ENCODE measurements around the gene C20orf204. TPM values are rescaled to one million over a fixed set of nuclear protein-coding genes. Genes with fewer than 3 reads are reported as not detected.

The C20orf204 gene
- total RNA-seq, 2 experiments from 2014 or later = 2.1 to 2.5 TPM

DNA sequence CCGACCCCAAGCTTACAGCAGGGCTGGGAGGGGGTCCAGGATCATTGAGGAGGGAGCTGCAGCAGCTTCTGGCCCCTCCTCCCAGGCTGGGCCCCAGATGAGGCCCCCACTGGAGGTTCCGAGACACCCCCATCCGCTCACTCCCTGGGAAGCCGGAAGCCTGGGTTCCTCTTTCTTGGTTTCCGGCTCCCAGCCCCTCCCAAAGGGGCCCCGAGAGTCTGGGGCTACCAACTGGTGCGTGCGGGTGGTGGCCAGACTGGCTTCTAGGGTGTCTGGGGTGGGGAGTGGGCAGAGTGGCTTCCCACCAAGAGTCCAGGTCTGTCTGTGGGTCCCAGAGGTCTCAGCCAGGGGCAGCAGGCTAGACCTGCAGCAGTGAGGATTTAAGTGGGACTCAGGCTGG, 41.1 kb downstream of the C20orf204 start:
- Mint-ChIP-seq H3K4me3 (peak overlapping the region; percentile 92), H3K9me3 (no peaks in the 10 kb centered on the region), H3K36me3 (peaks cover 5% of the 10 kb centered on the region), H3K4me1 (peaks cover 18% of the 10 kb centered on the region), H3K27ac (peak overlapping the region; percentile 83), H3K27me3 (peaks cover 8% of the 10 kb centered on the region)
- peak; percentile 62 for DNase-seq

DNA sequence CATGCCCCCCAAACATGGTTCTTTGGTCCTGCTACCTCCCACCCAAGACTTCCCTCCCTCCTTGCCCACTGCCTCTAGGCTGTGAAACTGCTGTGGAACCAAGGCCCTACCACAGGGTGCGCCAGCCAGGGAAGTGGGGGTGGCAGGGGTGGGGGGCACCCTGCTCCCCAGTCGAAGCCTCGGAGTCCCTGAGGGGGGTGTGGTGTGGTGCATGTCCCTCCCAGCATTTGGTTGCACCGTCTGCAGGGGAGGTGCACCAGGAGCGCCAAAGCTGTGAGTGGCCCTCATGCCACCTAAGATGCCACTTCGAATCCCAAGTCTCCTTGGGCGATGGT, 41.5 kb downstream of the C20orf204 start:
- Mint-ChIP-seq H3K27ac (peak overlapping the region; percentile 83), H3K4me3 (peak overlapping the region; percentile 92), H3K27me3 (peaks cover 12% of the 10 kb centered on the region), H3K36me3 (peaks cover 5% of the 10 kb centered on the region), H3K4me1 (peaks cover 21% of the 10 kb centered on the region), H3K9me3 (no peaks in the 10 kb centered on the region)
- no peak for DNase-seq

DNA sequence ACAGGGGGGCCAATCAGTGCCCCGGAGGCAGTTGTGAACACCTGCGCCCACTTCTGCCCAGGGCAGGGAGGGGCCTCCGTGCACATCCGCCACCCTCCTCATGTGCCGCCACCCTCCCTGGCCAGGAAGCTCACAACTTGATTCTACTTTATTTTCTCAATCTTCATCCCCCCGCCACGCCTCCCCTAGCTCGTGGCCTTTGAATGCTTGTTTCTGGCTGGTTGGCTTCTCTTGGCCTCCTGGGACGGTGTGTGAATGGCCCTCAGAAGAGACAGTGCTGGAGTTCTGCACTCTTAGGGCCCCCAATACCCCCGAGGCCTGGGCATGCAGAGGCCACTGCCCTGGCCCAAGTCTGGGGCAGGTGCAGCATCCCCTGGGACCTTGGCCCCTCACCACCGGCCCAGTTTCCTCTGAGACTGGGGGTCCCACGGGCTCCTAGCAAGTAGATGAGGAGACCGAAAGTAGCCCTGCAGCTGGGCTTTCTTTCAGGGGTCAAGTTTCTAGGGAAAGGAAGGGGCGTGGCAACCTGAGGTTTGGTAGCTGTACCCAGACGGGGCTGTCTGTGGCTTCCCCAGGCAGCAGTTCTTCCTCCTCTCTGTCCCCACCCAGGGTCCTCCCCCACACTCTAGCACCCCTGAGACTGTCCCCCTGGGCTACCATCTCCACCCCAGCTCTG, 42.0 kb downstream of the C20orf204 start:
- Mint-ChIP-seq H3K9me3 (no peaks in the 10 kb centered on the region), H3K4me3 (peak overlapping the region; percentile 92), H3K4me1 (peaks cover 24% of the 10 kb centered on the region), H3K36me3 (peaks cover 5% of the 10 kb centered on the region), H3K27ac (peak overlapping the region; percentile 83), H3K27me3 (peaks cover 16% of the 10 kb centered on the region)
- DNase-seq = peak; percentile 66

DNA sequence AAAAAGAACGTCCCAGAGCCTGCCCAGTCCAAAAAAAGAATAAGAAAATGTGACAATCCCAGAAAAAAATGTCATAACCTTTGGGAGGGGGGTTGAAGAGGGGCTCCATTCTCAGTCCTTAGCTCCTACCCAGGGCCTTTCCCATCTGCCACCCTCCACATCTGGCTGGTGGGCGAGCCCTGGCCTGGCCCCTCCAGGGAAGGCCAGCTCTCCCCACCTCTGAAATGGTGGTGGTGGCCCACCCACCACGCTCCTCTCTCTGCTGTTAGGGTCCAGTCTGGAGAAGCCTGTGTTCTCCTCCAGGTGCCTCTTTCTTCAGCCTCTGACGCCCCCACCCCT, 42.9 kb downstream of the C20orf204 start:
- H3K4me1 Mint-ChIP-seq = peaks cover 26% of the 10 kb centered on the region
- H3K36me3 Mint-ChIP-seq = peaks cover 5% of the 10 kb centered on the region
- DNase-seq = no peak
- H3K27ac Mint-ChIP-seq = peak overlapping the region; percentile 86
- H3K27me3 Mint-ChIP-seq = peaks cover 16% of the 10 kb centered on the region
- peak overlapping the region; percentile 92 for H3K4me3 Mint-ChIP-seq
- H3K9me3 Mint-ChIP-seq = no peaks in the 10 kb centered on the region

DNA sequence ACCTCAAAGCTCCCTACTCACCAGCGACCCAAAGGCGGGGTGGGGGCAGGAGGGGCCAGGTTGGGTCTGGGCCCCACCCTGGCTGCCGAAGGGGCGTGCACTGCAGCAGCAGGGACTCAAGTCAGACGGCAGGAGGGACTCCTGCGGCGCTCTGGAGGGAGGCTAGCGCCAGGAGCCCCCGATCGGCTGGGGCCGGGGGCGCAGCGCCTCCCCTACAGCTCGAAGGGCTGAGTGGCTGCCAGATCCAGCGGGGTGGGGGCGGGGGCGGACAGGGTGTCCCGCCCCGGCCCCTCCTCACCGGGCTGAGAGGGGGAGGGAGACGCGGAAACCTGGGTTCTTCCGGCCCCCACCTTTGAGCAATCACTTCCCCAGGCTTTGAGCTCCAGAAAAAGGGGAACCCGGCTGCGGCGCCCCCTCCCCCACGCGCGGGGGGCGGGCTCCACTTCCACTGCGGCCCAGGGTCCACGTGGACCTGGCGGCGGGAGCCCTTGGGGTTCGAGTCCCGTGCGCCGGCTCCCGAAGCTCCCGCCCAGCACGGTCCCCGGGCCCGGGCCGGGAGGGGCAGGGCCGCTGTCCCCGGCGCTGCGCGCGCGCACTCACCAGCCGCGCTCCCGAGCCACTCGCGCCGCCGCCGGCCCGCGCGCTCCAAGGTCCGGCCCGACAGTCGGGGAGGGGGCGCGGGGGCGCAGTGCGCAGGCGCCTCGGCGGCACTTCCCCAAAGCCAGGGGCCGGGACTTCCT, 43.5 kb downstream of the C20orf204 start, which contains the start of gene RGS19:
TSS of gene RGS19 (minus strand) at position 246 of the 740 bp plus-strand sequence. CDS start 2,632 bp downstream, outside the sequence.
- Mint-ChIP-seq H3K36me3 (peaks cover 5% of the 10 kb centered on the region), H3K27me3 (peaks cover 19% of the 10 kb centered on the region), H3K4me1 (peaks cover 29% of the 10 kb centered on the region), H3K4me3 (peak within 1 kb of the TSS; percentile 92), H3K27ac (peak within 1 kb of the TSS; percentile 86), H3K9me3 (no peaks in the 10 kb centered on the region)
- peak; percentile 72 for DNase-seq

DNA sequence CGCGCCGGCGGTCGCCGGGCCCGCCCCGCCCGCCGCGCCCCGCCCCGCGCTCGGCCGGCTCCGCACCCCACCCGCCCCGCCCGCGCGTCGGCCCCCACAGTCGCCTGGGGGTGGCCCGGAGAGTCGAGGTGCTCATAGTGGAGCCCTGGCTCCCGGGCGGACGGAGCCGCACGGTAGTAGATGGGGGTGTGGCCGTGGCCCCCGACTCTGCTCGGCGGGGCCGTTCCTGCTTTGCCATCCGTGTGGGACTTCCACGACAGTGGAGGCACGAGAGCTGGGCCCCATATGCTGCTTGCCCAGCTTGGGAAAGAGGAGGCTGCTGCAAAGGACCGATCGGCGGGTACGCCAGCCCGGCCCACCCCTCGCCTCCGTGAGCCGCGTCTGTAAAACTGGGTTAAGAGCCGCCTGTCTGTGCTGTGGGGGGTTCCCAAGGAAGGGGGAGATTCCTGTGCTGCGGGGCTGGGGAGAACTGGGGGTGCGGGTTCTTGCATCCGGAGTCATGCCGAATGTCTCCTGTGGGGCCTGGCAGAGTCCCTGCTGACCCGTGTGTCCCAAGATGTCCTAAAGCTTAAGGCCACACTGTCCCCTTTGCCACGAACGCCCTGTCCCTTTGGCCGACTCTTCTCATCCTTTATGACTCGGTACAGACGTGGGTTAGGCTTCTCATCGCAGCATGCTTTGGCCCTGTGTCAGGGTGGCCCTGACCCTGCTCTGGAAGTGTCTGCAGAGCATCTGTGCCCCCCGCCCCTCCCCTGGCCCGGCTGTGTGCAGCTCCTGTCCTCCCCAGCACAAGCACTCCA, 44.2 kb downstream of the C20orf204 start, which contains the start of gene OPRL1:
TSS of gene OPRL1 (plus strand) at position 70 of the 800 bp plus-strand sequence. CDS start 12,639 bp downstream, outside the sequence.
- Mint-ChIP-seq H3K9me3 (no peaks in the 10 kb centered on the region), H3K4me1 (peaks cover 30% of the 10 kb centered on the region), H3K36me3 (peaks cover 5% of the 10 kb centered on the region), H3K4me3 (peak within 1 kb of the TSS; percentile 92), H3K27ac (peak within 1 kb of the TSS; percentile 86), H3K27me3 (peaks cover 25% of the 10 kb centered on the region)
- no peak for DNase-seq

DNA sequence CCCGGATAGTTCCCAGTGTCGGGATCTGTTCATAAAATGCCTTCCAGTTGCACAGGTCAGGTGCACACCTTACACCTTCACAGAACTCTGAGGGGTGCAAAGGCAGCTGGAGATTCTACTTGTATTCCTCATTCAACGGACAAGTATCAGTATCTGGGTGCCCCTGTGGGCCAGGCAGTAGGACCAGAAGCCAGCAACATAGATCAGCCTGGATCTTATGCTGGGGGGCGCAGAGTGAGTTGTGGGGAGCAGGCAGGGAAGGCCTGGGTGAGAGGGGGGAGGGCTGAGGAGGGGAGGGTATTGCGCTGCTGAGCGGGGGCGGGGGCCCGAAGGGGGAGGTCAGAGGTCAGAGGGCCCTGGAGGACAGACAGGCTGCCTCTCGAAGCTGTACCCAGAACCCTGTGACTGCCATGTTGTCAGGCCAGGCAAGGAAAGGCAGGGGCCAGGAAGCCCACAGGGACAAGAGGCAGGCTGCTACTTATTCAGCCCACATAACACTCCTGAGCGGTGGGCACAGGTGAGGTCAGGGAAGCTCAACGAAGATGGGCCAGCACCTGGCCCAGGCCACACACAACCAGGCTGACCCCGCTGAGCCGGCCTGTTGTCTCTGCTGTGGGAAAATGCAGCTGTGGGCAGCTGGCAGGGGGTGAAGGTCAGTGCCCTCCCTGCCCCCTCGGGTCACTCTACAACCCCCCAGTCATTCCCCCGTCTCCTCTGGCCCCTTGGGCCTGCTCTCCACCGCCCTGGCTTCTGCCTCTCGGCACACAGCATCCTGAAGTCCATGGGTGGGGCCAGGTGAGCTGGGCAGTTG, 45.0 kb downstream of the C20orf204 start:
- no peak for DNase-seq
- no peaks in the 10 kb centered on the region for H3K36me3 Mint-ChIP-seq
- peak overlapping the region; percentile 21 for H3K27ac Mint-ChIP-seq
- peak overlapping the region; percentile 62 for H3K4me3 Mint-ChIP-seq
- peaks cover 28% of the 10 kb centered on the region for H3K27me3 Mint-ChIP-seq
- no peaks in the 10 kb centered on the region for H3K9me3 Mint-ChIP-seq
- peaks cover 30% of the 10 kb centered on the region for H3K4me1 Mint-ChIP-seq

DNA sequence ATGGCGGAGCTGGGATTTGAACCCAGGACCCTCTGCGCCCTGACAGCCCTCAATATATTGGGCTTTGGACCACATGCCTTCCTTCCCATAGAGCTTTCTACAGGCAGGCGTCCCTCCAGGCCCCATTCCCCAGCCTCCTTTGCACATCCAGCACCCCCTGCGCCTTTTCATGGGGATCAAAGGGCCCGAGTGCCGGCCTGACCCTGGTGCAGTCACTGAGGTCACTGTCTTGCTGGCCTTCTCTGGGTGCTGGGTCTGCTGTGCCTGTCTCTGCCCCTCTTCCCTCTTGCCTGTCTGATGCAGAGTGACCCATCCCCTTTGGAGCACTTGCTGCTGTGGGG, 45.6 kb downstream of the C20orf204 start:
- no peaks in the 10 kb centered on the region for H3K9me3 Mint-ChIP-seq
- no peak overlapping the region for H3K4me3 Mint-ChIP-seq
- no peak for DNase-seq
- peaks cover 30% of the 10 kb centered on the region for H3K4me1 Mint-ChIP-seq
- H3K27ac Mint-ChIP-seq = no peak overlapping the region
- no peaks in the 10 kb centered on the region for H3K36me3 Mint-ChIP-seq
- H3K27me3 Mint-ChIP-seq = peaks cover 28% of the 10 kb centered on the region

DNA sequence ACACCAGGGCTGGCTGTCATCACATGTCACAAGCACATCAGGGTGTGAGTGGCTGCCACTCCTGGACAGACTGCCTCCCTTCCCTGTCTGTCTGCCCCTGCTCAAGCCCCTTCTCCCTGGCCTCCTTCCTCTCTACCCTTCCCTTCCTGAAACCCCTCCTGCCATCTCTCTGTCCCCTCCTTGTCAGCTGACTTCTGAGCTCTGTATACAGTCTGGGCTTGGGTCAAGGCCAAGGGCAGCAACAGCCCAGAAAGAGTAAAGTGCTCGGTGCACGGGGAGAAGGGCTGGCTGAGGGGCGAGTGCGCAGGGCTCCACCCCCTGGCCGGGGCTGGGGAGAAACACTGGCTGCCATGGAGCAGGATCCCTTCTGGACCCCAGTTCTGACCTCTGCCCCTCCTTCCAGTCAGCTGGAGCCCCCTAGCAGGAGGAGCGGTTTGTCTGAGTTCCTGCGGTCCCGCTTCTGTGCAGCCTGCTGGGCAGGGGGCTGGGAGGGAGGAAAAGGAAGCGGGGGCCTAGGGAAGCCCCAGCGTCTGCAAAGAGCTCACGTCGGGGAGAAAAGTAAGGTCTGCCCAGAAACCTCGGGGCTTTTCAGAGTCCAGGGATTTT, 46.2 kb downstream of the C20orf204 start:
- H3K9me3 Mint-ChIP-seq = no peaks in the 10 kb centered on the region

DNA sequence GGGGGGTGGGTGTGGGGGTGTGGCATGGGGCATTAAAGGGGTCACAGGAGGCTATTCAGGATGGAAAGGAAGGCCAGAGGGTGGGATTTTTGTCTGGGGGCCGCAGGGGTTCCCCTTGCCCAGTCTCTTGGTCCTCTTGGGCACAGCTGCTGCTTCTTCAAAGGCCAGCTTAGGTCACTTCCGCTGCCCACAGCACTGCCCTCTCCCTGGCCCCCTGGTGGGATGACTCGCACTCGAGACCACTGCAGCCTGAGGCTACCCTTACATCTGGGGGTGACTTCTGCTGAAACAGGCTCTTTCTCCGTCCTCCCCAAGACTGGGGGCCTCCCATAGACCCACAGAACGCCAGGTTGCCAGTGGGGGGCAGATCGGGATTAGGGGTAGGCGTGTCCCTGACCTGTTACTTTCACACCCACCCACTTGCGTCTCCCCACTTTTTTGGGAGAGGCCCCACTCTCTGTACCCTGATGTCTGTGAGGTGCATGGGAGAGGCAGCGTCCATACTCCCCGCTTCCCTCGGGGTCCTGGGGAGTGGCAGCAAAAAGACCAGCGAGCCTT, 46.9 kb downstream of the C20orf204 start:
- Mint-ChIP-seq H3K27ac (no peak overlapping the region), H3K36me3 (no peaks in the 10 kb centered on the region), H3K9me3 (no peaks in the 10 kb centered on the region), H3K27me3 (peaks cover 28% of the 10 kb centered on the region), H3K4me1 (peaks cover 28% of the 10 kb centered on the region), H3K4me3 (peak overlapping the region; percentile 60)
- no peak for DNase-seq

More for the DNA sequence above, 46.2 kb downstream of the C20orf204 start:
- Mint-ChIP-seq H3K27ac (no peak overlapping the region), H3K36me3 (no peaks in the 10 kb centered on the region), H3K27me3 (peaks cover 28% of the 10 kb centered on the region), H3K4me3 (peak overlapping the region; percentile 32), H3K4me1 (peaks cover 29% of the 10 kb centered on the region)
- DNase-seq = no peak

DNA sequence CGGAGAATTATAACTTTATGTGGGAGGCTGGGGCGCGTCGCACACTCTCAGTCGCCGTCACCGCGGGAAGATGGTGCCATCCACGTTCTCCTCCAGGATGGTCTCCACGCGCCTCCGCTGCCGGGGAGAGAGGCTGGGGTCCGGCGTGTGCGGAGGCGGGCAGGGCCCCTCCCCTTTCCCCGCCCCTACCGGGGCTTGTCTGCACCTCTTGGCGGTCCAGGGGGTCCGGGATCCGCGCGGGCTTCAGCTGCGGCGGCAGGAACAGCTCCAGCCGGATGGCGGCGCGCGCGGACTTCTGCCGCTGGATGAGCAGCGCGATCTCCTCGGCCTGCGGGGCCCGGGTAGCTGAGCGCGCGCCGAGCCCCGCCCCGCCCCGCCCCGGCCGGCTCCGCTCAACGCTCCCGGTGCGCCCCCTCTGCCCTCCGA, 47.4 kb downstream of the C20orf204 start:
- H3K9me3 Mint-ChIP-seq = peaks cover 2% of the 10 kb centered on the region

DNA sequence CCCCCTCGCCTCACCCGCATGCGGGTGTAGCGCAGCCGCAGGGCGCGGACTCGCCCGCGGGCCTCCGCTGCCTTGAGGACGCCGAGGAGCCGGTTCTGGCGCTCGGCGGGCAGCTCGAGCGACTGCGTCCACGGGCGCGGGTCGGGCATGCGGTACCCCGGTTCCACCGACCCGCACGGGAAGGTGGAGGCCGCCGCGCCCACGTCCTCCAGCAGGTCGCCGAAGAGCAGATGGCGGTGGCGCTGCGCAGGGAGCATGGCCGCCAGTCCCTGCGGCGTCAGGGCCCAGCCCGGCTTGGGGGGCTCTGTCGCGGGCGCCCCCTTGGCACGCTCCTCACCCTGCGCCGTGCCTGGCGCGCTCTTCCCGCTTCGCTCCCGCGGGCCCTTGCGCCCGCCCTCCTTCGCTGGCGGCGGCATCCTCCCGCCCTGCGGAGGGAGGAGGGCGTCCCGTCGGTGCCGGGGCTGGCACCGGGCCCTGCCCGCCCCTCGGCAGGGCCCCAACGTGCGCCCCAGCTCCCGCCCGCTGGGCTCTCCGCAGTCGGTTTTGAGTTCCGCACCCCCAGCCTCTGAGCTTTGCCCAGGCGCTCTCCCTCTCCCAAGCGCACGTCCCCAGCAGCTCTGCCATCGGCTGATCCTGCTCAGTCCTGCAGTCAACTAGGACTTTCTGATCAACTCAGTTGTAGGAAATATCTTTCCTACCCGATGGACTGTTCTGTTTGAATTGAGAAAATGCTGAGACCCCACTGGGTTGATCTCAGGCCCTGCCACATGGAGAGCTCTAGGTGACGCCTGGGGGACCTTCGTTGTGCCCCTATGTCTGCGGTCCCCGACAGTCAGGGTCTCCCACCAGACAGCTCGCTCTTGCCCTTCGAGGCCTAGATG, 48.1 kb downstream of the C20orf204 start, which contains the start of gene LKAAEAR1:
TSS of gene LKAAEAR1 (minus strand) at position 595 of the 881 bp plus-strand sequence. CDS start at position 416, 179 bp downstream.
- peaks cover 28% of the 10 kb centered on the region for H3K27me3 Mint-ChIP-seq
- no peak for DNase-seq
- H3K4me1 Mint-ChIP-seq = peaks cover 23% of the 10 kb centered on the region
- H3K4me3 Mint-ChIP-seq = peak within 1 kb of the TSS; percentile 75
- H3K9me3 Mint-ChIP-seq = peaks cover 2% of the 10 kb centered on the region
- H3K27ac Mint-ChIP-seq = no peak within 1 kb of the TSS
- no peaks in the 10 kb centered on the region for H3K36me3 Mint-ChIP-seq

More for the DNA sequence above, 47.4 kb downstream of the C20orf204 start:
- Mint-ChIP-seq H3K4me1 (peaks cover 28% of the 10 kb centered on the region), H3K27me3 (peaks cover 28% of the 10 kb centered on the region), H3K27ac (no peak overlapping the region), H3K4me3 (peak overlapping the region; percentile 60), H3K36me3 (no peaks in the 10 kb centered on the region)
- DNase-seq = peak; percentile 82

DNA sequence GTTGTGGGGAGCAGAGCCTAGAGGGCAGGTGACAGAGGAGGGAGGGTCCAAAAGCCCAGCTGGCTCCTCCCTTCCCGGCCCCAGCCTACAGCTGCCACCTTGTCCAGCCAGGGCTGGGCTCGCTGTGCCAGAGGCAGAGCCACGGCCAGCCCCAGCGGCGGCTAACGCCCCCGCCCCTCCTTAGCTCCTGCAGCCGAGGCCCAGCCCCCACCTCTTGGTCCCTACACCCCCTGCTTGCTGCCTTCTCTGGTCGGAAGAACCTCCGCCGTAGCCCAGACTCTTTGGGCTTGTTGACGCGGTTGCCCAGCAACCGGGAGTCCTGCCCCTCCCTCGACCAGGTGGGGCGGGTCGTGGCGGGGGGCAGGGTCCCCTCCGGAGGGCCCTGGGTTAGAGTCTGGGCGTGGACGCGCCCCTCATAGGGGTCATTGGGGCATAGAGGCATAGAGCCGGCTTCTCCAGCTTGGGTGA, 48.7 kb downstream of the C20orf204 start:
- H3K4me1 Mint-ChIP-seq = peaks cover 22% of the 10 kb centered on the region
- peaks cover 28% of the 10 kb centered on the region for H3K27me3 Mint-ChIP-seq
- no peak for DNase-seq
- peak overlapping the region; percentile 75 for H3K4me3 Mint-ChIP-seq
- H3K27ac Mint-ChIP-seq = no peak overlapping the region
- no peaks in the 10 kb centered on the region for H3K36me3 Mint-ChIP-seq
- peaks cover 2% of the 10 kb centered on the region for H3K9me3 Mint-ChIP-seq

Measured in activated naive CD8-positive, alpha-beta T cell treated with anti-CD3 and anti-CD28 coated beads for 36 hours (primary cell).